ENCODE results near the gene MACROD2.
A peak's percentile ranks its signal among the peaks of the same experiment; 100 is the strongest.
"Not testable (repeated sequence)": the region's sequence is repeated elsewhere in the genome, so short reads cannot be mapped to it uniquely, and the experiment has no call there.

Gene MACROD2

GRCh38 chr20:13995086-13995665 is at the start of gene MACROD2:
MACROD2 (plus strand) TSS chr20:13995516.
- FAIRE-seq (peak; percentile 72), DNase-seq (ENCODE audit: low spot score) (peak; percentile 96)

GRCh38 chr20:13947719-13948118 is 47.6 kb upstream of the MACROD2 start:
- DNase-seq (ENCODE audit: low spot score) (no peak), FAIRE-seq (no peak)

- no peak for DNase-seq (ENCODE audit: low spot score)
- no peak for FAIRE-seq
These were observed 42.1 kb upstream of the MACROD2 start for GRCh38 chr20:13953227-13953626.

GRCh38 chr20:13960119-13960518 is 35.2 kb upstream of the MACROD2 start:
- no peak for DNase-seq (ENCODE audit: low spot score)
- FAIRE-seq = no peak

GRCh38 chr20:13960525-13960924 is 34.8 kb upstream of the MACROD2 start:
- DNase-seq (ENCODE audit: low spot score) = no peak
- no peak for FAIRE-seq

GRCh38 chr20:13984211-13984610 is 11.1 kb upstream of the MACROD2 start:
- no peak for FAIRE-seq

GRCh38 chr20:13990465-13990864 is 4.9 kb upstream of the MACROD2 start, which contains the start of gene SEL1L2:
SEL1L2 (minus strand) TSS chr20:13990614; CDS start chr20:13990534, 80 bp downstream.
- DNase-seq (ENCODE audit: low spot score) (no peak), FAIRE-seq (no peak)

More at GRCh38 chr20:13984211-13984610, 11.1 kb upstream of the MACROD2 start:
- DNase-seq (ENCODE audit: low spot score) = peak; percentile 29

- FAIRE-seq (no peak), DNase-seq (ENCODE audit: low spot score) (no peak)
These were observed 4.0 kb upstream of the MACROD2 start for GRCh38 chr20:13991311-13991710.

- not testable (repeated sequence) for FAIRE-seq; DNase-seq (ENCODE audit: low spot score)
These were observed 3.4 kb upstream of the MACROD2 start for GRCh38 chr20:13991955-13992354.

GRCh38 chr20:13995841-13996240 is 525 bp downstream of the MACROD2 start:
- FAIRE-seq (peak; percentile 48), DNase-seq (ENCODE audit: low spot score) (peak; percentile 71)

- FAIRE-seq (no peak), DNase-seq (ENCODE audit: low spot score) (no peak)
These were observed 949 bp downstream of the MACROD2 start for GRCh38 chr20:13996265-13996664.

GRCh38 chr20:14000917-14001316 is 5.6 kb downstream of the MACROD2 start:
- DNase-seq (ENCODE audit: low spot score) (no peak), FAIRE-seq (no peak)

GRCh38 chr20:14005996-14006395 is 10.7 kb downstream of the MACROD2 start:
- DNase-seq (ENCODE audit: low spot score) = no peak
- no peak for FAIRE-seq

GRCh38 chr20:14009208-14009607 is 13.9 kb downstream of the MACROD2 start:
- no peak for DNase-seq (ENCODE audit: low spot score)
- FAIRE-seq = no peak

- no peak for DNase-seq (ENCODE audit: low spot score)
- FAIRE-seq = no peak
These were observed 17.4 kb downstream of the MACROD2 start for GRCh38 chr20:14012671-14013070.

GRCh38 chr20:14030991-14031390 is 35.7 kb downstream of the MACROD2 start:
- no peak for DNase-seq (ENCODE audit: low spot score)
- no peak for FAIRE-seq

- DNase-seq (ENCODE audit: low spot score) (no peak), FAIRE-seq (no peak)
These were observed 38.0 kb downstream of the MACROD2 start for GRCh38 chr20:14033310-14033709.

- FAIRE-seq = no peak
These were observed 41.3 kb downstream of the MACROD2 start for GRCh38 chr20:14036567-14036966.

GRCh38 chr20:14044712-14045276 is 49.5 kb downstream of the MACROD2 start:
- not testable (repeated sequence) for DNase-seq (ENCODE audit: low spot score); FAIRE-seq

More at GRCh38 chr20:14036567-14036966, 41.3 kb downstream of the MACROD2 start:
- no peak for DNase-seq (ENCODE audit: low spot score)

GRCh38 chr20:14046534-14046933 is 51.2 kb downstream of the MACROD2 start:
- FAIRE-seq = no peak

GRCh38 chr20:14049111-14049510 is 53.8 kb downstream of the MACROD2 start:
- no peak for DNase-seq (ENCODE audit: low spot score)
- FAIRE-seq = no peak

More at GRCh38 chr20:14046534-14046933, 51.2 kb downstream of the MACROD2 start:
- DNase-seq (ENCODE audit: low spot score) = no peak

GRCh38 chr20:14051454-14051853 is 56.1 kb downstream of the MACROD2 start:
- DNase-seq (ENCODE audit: low spot score) (no peak), FAIRE-seq (no peak)

- FAIRE-seq (no peak), DNase-seq (ENCODE audit: low spot score) (peak; percentile 9)
These were observed 59.9 kb downstream of the MACROD2 start for GRCh38 chr20:14055127-14055742.
